Measurements from ENCODE around the gene ECSCR.

DNA sequence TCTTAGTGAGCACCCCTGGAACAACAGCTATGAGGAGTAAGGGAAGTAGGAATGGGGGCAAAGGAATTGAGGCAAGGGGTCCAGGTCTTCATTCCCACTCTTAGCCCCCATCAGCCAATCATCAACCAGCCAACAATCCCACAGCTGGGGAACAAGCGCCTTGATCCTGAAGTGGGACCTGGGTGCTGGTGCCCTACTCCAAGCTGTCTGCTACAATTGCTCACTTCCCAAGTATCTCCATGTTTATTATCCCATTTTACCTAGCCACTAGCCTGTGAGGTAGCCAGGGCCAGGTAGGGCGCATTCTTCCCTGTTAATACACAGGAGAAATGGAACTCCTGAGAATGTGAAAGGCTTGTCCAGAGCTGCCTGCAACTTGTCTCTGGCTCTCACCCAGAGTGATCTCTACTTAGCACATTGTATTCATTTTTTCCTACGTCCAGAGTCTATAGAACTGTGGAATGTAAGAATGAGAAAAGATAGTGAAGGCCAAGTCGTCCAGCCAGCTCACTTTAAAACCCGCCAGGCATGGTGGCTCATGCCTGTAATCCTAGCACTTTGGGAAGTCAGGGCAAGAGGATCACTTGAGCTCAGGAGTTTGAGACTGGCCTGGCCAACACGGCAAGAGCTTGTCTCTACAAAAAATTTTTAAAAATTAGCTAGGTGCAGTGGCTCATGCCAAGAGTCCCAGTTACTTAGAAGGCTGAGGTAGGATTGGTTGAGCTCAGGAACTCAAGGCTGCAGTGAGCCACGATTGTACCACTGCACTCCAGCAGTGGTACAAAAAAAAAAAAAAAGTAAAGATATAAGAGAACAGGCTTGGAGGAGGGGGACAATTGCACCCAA is 17.0 kb downstream of the ECSCR start:
- TF ChIP-seq, protein P1, sequence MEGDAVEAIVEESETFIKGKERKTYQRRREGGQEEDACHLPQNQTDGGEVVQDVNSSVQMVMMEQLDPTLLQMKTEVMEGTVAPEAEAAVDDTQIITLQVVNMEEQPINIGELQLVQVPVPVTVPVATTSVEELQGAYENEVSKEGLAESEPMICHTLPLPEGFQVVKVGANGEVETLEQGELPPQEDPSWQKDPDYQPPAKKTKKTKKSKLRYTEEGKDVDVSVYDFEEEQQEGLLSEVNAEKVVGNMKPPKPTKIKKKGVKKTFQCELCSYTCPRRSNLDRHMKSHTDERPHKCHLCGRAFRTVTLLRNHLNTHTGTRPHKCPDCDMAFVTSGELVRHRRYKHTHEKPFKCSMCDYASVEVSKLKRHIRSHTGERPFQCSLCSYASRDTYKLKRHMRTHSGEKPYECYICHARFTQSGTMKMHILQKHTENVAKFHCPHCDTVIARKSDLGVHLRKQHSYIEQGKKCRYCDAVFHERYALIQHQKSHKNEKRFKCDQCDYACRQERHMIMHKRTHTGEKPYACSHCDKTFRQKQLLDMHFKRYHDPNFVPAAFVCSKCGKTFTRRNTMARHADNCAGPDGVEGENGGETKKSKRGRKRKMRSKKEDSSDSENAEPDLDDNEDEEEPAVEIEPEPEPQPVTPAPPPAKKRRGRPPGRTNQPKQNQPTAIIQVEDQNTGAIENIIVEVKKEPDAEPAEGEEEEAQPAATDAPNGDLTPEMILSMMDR (IDR thresholded peaks at IDR 0.05) = no peak
- no peak for TF ChIP-seq POLR2A (IDR thresholded peaks at IDR 0.05; ENCODE audit: low read depth)
